GM21825 (cell line): ENCODE results near the gene CBL.

Source experiments
- ATAC-seq: cut with Tn5 transposase; IDR thresholded peaks from one replicate; pipeline ENCODE4 v1.9.1; 2021; ENCODE audit warnings: mild to moderate bottlenecking, moderate library complexity; ENCODE audit not compliant: unreplicated experiment

CBL gene

DNA sequence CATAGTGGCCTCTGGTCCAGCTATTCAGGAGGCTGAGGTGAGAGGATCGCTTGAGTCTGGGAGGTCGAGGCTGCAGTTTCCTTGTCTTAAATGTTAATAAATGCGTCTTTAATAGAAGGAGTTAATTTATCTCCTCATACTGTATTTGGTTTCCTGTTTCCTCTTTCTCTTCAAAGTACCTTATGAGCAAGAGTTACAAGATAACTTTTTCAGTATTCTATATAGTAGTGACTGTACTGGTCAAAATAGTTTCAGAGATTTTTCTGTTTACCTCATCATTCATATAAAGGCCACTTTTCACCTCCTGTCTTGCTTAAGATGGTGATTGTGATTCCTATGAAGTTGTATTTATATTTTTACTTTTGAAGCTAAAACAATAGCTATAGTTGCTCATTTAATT is 59.9 kb downstream of the CBL start:
- ATAC-seq, result no peak

DNA sequence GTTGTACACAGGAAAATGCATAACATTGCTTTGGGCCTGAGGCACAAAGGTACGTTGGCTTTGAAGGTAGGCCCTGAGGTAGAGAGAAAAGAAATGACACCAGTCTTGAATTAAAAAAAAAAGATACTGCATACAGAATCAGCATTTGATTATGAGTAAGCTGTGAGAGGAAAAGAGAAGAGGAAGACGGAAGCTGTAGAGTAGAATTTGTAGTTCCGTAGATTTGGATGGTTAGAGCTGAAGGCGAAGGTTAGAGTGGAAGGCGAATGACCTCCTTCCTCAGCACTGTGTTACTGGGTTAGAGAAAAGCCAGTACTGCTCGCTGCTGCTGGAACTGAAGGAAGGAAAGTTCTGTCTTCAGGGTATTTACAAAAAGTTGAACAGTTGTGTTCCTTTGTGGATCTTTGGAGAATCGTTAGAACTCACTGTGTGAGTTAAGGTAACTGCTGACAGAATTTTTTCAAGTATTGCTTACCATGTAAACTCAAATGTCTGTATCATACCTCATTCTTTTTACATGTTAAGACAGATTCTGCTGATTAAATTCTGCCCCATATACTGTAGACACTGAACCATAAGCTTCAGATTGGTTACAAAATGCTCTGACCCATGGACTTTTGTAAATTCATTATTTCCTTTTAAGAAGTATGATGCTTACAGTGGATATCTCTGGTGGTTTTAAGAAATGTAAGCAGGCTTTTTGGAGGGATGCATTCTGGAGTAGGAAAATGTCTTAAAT is 60.5 kb downstream of the CBL start:
- no peak for ATAC-seq

DNA sequence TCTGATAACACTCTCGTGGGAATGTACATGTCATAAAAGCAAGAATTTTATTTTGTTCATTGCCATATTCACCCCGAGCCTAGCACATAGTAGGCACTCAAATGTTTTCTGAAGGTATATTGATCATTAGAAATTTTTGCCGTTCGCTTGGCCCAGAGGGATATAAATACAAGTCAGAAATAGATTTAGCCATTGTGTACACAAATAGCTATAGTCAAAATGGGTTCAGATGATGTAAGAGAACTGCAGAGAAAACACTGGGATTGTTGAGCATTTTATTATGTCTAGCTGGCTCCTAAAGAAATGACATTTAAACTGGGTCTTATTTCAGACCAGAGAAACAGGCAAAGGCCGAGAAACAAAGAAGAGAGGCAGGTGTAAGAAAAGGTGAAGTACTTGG is 61.5 kb downstream of the CBL start:
- no peak for ATAC-seq

DNA sequence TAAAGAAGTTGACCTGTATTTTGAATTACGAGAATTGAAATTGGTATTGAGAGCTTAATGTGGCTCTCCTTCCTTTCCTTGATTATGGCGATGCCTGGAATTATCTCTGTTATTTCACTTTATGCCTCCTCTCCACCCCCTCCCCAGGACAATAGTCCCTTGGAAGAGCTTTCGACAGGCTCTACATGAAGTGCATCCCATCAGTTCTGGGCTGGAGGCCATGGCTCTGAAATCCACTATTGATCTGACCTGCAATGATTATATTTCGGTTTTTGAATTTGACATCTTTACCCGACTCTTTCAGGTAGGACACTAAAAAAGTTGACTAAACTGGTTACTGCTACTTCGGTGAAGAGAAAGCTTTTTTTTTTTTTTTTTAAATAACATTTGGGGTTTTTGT is 67.6 kb downstream of the CBL start:
- ATAC-seq, result no peak

DNA sequence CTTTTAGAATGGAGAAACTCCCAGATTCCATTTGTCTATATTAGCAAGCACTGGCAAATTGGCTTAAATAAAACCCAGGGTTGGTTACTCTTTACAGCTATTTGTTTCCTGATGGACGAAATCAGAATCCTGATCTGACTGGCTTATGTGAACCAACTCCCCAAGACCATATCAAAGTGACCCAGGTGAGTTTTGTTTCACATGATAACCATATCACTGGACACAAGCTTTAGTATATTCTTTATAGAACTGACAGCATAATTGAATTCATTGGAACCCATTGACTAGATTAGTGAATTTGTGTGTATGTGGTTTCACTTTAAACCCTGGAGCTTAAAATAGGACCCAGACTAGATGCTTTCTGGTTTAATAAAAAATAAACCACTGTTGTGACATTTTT is 71.5 kb downstream of the CBL start:
- ATAC-seq, result no peak

DNA sequence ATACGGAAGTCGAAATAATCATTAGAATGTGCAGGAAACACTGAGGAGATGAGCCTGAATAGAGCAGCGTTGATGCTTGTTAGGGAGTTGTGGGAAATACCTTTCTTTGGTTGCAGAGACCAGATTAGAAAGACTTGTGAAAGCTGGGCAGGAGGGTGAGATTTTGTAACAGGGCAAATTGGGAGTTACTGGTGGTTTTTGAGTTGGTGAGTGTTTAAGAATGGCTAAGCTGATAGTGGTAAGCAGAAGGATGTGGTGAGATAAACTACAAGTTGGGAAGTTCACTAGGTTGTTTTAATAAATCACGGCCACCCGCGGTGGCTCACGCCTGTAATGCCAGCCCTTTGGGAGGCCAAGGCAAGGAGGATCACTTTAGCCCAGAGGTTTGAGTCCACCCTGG is 76.4 kb downstream of the CBL start:
- no peak for ATAC-seq

DNA sequence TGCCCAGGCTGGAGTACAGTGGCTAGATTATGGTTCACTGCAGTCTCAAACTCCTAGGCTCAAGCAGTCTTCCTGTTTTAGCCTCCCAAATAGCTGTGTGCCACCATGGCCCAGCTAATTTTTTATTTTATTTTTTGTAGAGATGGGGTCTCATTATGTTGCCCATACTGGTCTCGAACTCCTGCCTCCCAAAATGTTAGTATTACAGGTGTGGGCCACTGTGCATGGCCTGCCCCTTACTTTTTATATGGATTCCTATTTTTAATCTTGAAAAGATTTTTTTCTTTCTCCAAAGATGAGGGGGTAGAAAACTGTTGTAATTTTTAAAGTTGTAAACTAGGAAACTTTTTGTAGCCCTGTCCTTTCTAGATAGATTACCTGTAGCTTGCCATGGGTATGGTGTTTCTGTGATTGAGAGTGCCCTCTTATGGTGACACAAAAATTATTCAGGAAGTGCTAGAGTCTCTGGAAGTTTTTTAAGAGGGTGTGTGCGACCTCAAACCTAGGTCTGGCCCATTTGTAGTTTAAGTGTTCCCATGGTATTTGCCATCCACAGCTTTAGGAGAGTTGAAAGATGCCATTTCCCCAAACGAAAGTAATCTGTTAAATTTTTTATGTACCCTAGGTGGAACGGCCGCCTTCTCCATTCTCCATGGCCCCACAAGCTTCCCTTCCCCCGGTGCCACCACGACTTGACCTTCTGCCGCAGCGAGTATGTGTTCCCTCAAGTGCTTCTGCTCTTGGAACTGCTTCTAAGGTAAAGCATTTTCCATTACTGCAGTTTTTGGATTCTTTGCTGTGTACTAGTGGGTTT is 78.4 kb downstream of the CBL start:
- no peak for ATAC-seq

DNA sequence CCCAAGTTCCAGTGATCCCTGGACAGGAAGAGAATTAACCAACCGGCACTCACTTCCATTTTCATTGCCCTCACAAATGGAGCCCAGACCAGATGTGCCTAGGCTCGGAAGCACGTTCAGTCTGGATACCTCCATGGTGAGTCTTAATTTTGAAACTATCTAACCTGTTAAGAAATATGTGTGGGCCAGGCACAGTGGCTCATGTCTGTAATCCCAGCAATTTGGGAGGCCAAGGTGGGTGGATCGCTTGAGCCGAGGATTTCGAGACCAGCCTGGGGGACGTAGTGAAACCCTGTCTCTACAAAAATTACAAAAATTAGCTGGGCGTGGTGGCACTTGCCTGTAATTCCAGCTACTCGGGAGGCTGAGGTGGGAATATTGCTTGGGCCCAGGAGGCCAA is 79.3 kb downstream of the CBL start:
- no peak for ATAC-seq

DNA sequence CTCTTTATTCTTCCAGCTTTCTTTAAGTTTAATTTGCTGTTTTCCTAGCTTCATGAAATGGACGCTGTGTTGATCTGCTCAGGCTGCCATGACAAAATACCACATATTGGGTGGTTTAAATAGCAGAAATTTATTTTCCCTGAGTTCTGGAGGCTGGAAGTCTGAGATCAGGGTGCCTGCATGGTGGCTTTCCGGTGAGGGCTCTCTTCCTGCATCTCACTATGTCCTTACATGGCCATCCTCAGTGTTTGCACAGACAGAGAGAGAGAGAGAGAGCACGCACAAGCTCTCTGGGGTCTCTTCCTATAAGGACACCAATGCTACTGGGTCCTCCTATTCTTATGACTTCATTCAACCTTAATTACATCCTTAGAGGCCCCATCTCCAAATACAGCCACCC is 82.1 kb downstream of the CBL start:
- no peak for ATAC-seq

DNA sequence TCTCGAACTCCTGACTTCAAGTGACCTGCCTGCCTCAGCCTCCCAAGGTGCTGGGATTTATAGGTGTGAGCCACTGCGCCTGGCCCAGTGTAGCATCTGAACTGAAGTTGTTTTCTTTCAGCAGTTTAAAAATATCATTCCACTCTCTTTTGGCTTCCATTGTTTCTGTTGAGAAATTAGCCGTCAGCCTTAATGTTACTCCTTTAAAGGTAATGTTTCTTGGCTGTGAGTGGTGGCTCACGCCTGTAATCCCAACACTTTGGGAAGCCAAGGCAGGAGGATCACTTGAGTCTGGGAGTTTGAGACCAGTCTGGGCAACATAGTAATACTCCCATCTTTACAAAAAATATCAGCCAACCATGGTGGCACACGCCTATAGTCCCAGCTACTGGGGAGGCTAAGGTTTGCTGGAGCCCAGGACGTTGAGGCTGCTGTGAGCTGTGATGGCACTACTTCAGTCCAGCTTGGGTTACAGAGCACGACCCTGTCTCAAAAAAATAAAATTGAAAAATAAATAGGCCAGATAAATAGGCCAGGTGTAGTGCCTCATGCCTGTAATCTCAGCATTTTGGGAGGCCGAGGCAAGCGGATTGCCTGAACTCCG is 84.9 kb downstream of the CBL start:
- ATAC-seq, result no peak

DNA sequence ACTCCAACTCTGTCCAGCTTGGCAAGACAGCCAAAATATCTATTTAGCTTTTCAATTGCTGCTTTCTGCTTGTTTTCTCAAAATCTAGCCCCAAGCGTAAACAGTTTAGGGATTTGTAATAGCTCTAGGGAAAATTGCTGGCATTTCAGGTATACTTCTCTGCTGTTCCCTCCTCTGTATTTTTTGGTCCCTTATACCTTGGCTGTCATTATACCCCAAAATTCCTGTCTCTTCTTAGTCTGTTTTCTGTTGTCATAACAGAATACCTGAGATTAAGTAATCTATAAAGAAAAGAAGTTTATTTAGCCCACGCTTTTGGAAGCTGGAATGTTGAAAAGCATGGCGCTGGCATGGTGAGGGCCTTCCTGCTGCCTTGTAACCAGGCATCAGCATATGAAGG is 87.3 kb downstream of the CBL start:
- ATAC-seq, result no peak

DNA sequence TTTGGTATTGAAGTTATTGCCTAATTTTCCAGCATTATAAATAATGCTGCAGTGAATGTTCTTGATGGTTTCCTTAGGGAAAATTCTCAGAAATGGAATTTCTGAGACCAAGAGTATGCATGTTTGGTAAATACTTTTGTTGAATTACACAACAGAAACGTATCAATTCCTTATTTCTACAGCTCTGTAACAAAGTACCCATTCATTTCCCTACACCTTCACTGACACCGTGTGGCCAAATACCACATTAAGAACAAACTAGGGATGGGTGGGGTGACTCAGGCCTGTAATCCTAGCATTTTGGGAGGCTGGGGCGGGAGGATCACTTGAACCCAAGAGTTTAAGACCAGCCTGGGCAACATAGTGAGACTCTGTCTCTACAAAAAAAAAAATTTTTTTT is 89.0 kb downstream of the CBL start:
- ATAC-seq, result no peak

DNA sequence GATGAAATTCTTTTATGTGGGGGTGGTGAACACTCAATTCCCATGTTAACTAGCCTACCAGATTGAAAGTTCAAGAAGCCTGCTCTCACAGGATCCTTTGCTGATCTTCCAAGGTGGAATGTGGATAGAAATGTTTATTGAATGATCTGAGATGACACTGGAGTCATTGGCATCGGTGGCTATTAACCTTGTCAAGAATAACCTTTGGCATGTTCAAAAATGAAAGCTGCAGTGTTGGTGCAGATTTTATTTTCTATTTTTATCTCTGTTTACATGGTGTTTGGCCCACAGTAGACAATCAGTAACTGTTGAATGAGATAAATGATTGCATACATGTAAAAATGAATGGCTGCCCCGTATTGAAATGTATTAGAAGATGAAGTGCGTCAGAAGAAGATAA is 91.8 kb downstream of the CBL start:
- ATAC-seq, result no peak

DNA sequence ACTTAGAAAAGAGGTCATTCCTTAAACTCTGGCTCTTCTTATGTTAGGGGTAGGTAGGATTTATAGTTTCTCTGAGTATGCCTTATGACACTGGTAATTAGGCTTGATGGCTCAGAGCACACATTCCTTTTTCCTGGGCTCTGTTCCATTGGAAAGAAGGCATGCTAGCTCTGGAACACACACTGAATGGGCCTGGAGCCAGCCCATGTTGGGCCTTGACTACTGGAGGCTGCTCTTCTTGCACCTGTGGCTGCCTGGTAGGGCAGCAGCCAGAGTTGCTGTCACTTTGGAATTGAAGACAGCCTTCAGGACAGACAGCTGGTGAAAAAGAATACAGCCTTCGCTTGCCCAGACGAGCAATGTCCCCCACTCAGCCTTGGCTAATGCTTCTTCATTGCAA is 92.6 kb downstream of the CBL start:
- ATAC-seq, result no peak

DNA sequence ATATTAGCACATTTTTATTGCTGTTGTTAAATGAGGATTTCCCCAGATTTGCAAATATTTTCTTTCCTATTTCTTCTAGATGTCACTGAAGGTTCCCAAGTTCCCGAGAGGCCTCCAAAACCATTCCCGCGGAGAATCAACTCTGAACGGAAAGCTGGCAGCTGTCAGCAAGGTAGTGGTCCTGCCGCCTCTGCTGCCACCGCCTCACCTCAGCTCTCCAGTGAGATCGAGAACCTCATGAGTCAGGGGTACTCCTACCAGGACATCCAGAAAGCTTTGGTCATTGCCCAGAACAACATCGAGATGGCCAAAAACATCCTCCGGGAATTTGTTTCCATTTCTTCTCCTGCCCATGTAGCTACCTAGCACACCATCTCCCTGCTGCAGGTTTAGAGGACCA is 93.3 kb downstream of the CBL start:
- no peak for ATAC-seq

DNA sequence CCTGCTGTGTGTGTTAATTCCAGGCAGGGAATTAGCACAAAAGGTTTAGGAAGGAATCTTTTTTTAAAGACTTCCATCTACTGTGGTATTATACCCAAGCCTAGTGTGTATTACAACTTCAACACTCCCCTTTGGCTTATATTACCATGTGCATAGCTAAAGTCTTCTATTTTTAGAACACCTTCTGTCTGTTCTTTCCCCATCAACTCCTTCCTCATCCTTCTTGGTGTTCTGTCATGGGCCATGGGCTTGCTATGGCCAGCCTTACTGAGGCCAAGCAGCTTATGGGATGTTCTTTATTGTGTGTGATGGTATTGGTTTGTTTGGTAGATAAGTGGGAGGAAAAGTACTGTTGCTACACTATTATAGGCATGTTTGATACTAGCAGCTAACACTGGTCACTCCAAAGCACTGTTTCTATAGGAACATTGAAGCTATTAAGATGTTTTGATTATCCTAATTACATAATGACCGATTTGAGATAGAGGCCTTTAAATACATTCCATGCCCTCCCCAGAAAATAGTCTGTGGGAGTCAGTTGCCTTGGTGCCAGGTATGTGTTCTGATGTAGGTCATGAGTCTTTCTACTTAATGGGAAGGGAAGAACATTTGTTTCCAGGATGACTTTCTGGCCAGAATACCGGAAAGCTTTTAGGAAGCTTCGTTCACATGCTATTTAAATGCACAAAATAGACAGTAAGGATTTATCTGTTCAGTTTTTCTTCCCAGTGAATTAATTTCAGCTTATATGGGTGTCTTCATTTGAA is 94.2 kb downstream of the CBL start:
- no peak for ATAC-seq

DNA sequence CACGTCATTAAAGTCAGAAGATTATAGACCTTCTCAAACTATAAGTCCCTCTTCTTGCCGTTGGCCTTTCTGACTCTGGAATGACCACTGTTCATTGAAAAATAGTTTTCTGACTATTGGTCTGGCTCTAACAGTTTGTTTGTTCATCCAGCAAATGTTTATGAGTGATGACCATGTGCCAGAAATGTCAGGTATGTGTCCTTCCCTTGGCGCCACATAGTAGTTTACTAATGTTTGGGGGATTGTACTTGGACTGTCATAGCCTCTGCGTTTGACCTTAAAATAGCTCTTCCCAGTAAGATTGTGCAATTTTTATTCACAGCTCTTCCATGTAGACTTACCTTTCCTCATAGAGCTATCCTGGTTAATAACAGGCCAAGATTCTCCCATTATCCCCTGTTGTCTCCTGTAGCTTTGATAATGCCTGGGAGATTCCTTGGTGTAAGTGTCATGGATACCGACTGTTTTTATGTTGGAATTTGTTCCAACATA is 97.1 kb downstream of the CBL start:
- no peak for ATAC-seq

DNA sequence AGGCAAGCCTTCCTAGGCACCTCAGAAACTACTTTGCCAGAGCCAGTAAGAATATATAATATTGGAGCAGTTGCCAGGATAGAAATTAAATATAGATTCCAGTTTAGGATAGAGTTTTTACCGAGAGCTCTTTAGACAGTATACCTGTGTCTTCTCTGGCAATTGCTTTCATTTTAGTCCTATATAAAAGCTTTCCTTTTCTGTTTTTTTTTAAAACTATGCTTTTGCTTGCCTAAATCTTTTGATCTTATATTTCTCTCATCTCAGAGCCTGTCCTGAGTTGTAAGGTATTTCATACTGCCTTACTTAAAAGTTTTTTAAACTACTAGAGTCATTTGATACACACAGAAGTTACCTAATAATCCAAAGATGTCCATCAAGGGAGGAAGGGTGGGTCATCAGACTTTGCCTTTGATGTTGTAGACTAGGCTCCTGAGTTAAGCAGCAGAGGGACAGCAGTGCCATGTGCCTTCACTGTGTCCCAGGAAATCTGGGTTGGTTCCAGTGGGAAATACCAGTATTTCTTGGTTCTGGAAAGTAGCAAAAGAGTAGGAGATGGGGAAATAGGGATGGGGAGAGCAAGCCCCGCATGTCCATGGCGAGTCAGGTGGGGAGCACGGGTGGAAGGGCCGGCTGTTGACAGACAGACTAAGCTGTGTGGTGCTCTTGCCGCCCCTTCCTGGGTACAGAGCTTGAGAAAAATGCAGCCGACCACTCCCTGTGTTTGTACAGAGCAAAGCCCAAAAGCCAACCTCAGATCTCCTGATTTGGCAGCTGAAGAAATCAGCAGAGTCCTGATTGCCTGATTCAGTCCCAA is 99.6 kb downstream of the CBL start:
- ATAC-seq, result no peak

DNA sequence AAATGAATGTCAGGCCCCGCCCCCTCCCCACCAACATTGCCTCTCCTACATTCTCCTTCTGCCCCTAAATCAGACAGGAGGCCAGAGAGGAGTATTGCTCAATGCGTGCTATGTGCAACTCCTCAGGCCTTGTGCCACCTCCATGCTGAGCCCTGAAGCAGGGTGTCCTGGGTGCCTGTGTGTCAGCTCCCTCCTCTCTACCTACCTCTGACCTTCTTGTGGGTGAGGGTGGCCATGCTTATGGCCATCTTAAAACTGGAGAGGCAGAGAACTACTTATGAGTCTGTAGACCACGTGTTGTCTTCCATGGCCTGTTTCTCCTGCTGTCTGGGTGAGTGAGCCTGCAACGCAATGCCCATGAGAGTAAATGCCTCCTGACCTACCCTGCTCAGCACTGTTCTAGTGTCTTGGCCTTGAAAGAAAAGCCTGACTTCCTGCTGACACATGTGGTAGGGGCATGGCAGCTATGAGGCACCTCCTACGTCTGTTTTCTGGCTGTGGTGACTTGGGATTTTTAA is 100.3 kb downstream of the CBL start:
- no peak for ATAC-seq

DNA sequence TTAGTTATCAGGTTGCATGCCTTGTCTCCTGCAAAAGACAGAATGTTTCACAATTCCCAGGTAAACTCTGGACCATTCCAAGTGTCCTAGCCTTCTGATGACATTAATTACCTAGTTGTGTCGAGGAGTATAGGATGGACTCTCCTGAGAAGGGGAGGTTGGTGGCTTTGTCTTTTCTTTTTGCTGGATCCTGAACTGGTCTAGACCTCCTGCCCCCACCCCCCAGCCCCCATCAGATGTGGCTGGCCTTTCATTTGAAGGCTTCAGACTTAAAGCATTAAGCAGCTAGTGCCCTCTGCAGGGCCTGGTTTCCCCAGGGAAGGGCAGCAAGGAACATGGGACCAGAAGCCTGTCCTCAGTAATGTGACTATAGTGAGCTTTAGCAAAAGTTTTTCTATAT is 101.1 kb downstream of the CBL start:
- ATAC-seq, result no peak
